Smooth muscle cell (in vitro differentiated cells): ENCODE measurements around the gene ZFP90. TPM values are rescaled to one million over a fixed set of nuclear protein-coding genes. Genes with fewer than 3 reads are reported as not detected.

Source experiments
- DNase-seq: peaks from one replicate; lab custom pipeline; 2025; ENCODE audit not compliant: unreplicated experiment; lab: John Stamatoyannopoulos, UW
- H2AFZ ChIP-seq: fragments of 200-600 bp; sonication (generic); 2 replicates; pipeline ENCODE4 v1.6.0; 2016; ENCODE audit warnings: antibody characterized with exemption, low read depth, mild to moderate bottlenecking
- H3F3A ChIP-seq: fragments of 200-600 bp; sonication (generic); 2 replicates; pipeline ENCODE4 v1.6.0; 2017; ENCODE audit warnings: antibody characterized with exemption, low read depth
- H3K27ac ChIP-seq: fragments of 200-600 bp; sonication (generic); 2 replicates; pipeline ENCODE4 v1.5.1; 2016; ENCODE audit warnings: low read depth, mild to moderate bottlenecking
- H3K27me3 ChIP-seq: fragments of 200-600 bp; sonication (generic); 2 replicates; pipeline ENCODE4 v1.6.1; 2016; ENCODE audit warnings: low read depth, mild to moderate bottlenecking
- H3K36me3 ChIP-seq: fragments of 200-600 bp; sonication (generic); 2 replicates; pipeline ENCODE4 v1.5.1; 2016; ENCODE audit warnings: low read depth
- H3K4me1 ChIP-seq: fragments of 200-600 bp; sonication (generic); 2 replicates; pipeline ENCODE4 v1.5.1; 2016; ENCODE audit warnings: low read depth
- H3K4me2 ChIP-seq: fragments of 200-600 bp; sonication (generic); 2 replicates; pipeline ENCODE4 v1.6.0; 2016; ENCODE audit warnings: mild to moderate bottlenecking
- H3K4me3 ChIP-seq: fragments of 200-600 bp; sonication (generic); 2 replicates; pipeline ENCODE4 v1.5.1; 2016; ENCODE audit warnings: mild to moderate bottlenecking
- H3K79me2 ChIP-seq: fragments of 200-600 bp; sonication (generic); 2 replicates; pipeline ENCODE4 v1.6.0; 2016; ENCODE audit warnings: low read depth, mild to moderate bottlenecking
- H3K9ac ChIP-seq: fragments of 200-600 bp; sonication (generic); 2 replicates; pipeline ENCODE4 v1.6.0; 2016; ENCODE audit warnings: low read depth
- H3K9me3 ChIP-seq: fragments of 200-600 bp; sonication (generic); replicated peaks from 2 replicates; pipeline ENCODE4 v1.5.1; 2016; ENCODE audit warnings: low read depth
- H4K20me1 ChIP-seq: fragments of 200-600 bp; sonication (generic); 2 replicates; pipeline ENCODE4 v1.6.0; 2016; ENCODE audit warnings: low read depth
- WGBS: methylation state at CpG from one replicate; pipeline ENCODE4 v1.1.7; 2016; ENCODE audit warnings: low lambda C conversion rate; 5-methylcytosine and 5-hydroxymethylcytosine counted together
- polyA plus RNA-seq: library from polyadenylated mRNA; unstranded; fragments of >200 nt; fragmentation: Nextera tagmentation; extraction: Ambion mirVana; gene quantifications from 2 replicates; pipeline ENCODE4 v1.2.1, GENCODE V29; 2016
- small RNA-seq: library from RNA; depleted of rRNA; stranded (forward); fragments of <200 nt; gene quantifications from one replicate; pipeline ENCODE3, GENCODE V24; 2014
- total RNA-seq: library from RNA; depleted of rRNA; stranded (reverse); fragments of >200 nt; gene quantifications from 2 replicates; pipeline ENCODE4 v1.2.3, GENCODE V29; 2014
- TF ChIP-seq, protein P1 (sequence below): fragments of 200-600 bp; sonication (generic); IDR thresholded peaks from 2 replicates; pipeline ENCODE4 v1.5.1; 2017; ENCODE audit warnings: borderline replicate concordance, mild to moderate bottlenecking, antibody characterized with exemption; ENCODE audit not compliant: insufficient read depth, poor library complexity, severe bottlenecking

The ZFP90 gene
- total and polyA plus RNA-seq, 2 experiments from 2014 or later, result 14.9 to 35.1 TPM

GRCh38 chr16:68612996-68613395 is 73.9 kb downstream of the ZFP90 start:
- Histone ChIP-seq H3K27me3 (no peaks in the 10 kb centered on the region), H2AFZ (no peak overlapping the region), H3K4me2 (no peak overlapping the region), H3K9me3 (no peaks in the 10 kb centered on the region), H4K20me1 (no peaks in the 10 kb centered on the region), H3K9ac (no peak overlapping the region), H3K4me3 (no peak overlapping the region), H3F3A (no peaks in the 10 kb centered on the region), H3K4me1 (no peaks in the 10 kb centered on the region), H3K36me3 (no peaks in the 10 kb centered on the region), H3K27ac (no peak overlapping the region), H3K79me2 (no peaks in the 10 kb centered on the region)
- DNase-seq, result no peak
- TF ChIP-seq, protein P1, sequence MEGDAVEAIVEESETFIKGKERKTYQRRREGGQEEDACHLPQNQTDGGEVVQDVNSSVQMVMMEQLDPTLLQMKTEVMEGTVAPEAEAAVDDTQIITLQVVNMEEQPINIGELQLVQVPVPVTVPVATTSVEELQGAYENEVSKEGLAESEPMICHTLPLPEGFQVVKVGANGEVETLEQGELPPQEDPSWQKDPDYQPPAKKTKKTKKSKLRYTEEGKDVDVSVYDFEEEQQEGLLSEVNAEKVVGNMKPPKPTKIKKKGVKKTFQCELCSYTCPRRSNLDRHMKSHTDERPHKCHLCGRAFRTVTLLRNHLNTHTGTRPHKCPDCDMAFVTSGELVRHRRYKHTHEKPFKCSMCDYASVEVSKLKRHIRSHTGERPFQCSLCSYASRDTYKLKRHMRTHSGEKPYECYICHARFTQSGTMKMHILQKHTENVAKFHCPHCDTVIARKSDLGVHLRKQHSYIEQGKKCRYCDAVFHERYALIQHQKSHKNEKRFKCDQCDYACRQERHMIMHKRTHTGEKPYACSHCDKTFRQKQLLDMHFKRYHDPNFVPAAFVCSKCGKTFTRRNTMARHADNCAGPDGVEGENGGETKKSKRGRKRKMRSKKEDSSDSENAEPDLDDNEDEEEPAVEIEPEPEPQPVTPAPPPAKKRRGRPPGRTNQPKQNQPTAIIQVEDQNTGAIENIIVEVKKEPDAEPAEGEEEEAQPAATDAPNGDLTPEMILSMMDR, result no peak
- WGBS, result 95% methylated on average over 3 of the region's 3 CpGs

- Histone ChIP-seq H3K9me3 (no peaks in the 10 kb centered on the region), H3K4me1 (no peaks in the 10 kb centered on the region), H4K20me1 (no peaks in the 10 kb centered on the region), H3K4me2 (no peak overlapping the region), H3F3A (no peaks in the 10 kb centered on the region), H3K4me3 (no peak overlapping the region), H3K27me3 (no peaks in the 10 kb centered on the region), H3K36me3 (no peaks in the 10 kb centered on the region), H3K9ac (no peak overlapping the region), H2AFZ (no peak overlapping the region), H3K79me2 (no peaks in the 10 kb centered on the region), H3K27ac (no peak overlapping the region)
- TF ChIP-seq, protein P1, result no peak
- 82% methylated on average over 7 of the region's 7 CpGs for WGBS
- DNase-seq, result no peak
Observed at GRCh38 chr16:68617734-68618133, 78.6 kb downstream of the ZFP90 start.

Small RNA genes lying within 50 kb of the gene (small RNA-seq; reads per million reads assigned to genes)
- not detected for gene RNU4-36P

Other genes starting within 250 kb of the ZFP90 start
- 8.3 and 9.6 TPM in 2 replicates for gene SLC7A6OS, start 228.3 kb upstream of the ZFP90 start, total RNA-seq
- 13.2 and 13.9 TPM in 2 replicates for gene SLC7A6OS, start 228.3 kb upstream of the ZFP90 start, polyA plus RNA-seq
- 16.3 and 22.1 TPM in 2 replicates for gene PRMT7, start 228.3 kb upstream of the ZFP90 start, total RNA-seq
- 19.7 and 25.4 TPM in 2 replicates for gene PRMT7, start 228.3 kb upstream of the ZFP90 start, polyA plus RNA-seq
- gene SMPD3, start 90.8 kb upstream of the ZFP90 start, total RNA-seq, result 0.13 and 0.63 TPM in 2 replicates
- 0.73 and 3.1 TPM in 2 replicates for gene SMPD3, start 90.8 kb upstream of the ZFP90 start, polyA plus RNA-seq
- 66.8 and 78.2 TPM in 2 replicates for gene CDH3, start 106.0 kb downstream of the ZFP90 start, total RNA-seq
- gene CDH3, start 106.0 kb downstream of the ZFP90 start, polyA plus RNA-seq, result 18.9 and 77.6 TPM in 2 replicates
- 44.3 and 45.8 TPM in 2 replicates for gene CDH1, start 198.0 kb downstream of the ZFP90 start, total RNA-seq
- gene CDH1, start 198.0 kb downstream of the ZFP90 start, polyA plus RNA-seq, result 4.7 and 28.0 TPM in 2 replicates